ENCODE results near the gene TMEM18.
A peak's percentile ranks its signal among the peaks of the same experiment; 100 is the strongest.

TMEM18 gene

GRCh38 chr2:650343-651310, 26.6 kb downstream of the TMEM18 start:
- DNase-seq, result no peak

- DNase-seq, result no peak
Measured at GRCh38 chr2:649426-650342, 27.5 kb downstream of the TMEM18 start.

GRCh38 chr2:648476-649424, 28.5 kb downstream of the TMEM18 start:
- DNase-seq, result no peak

- DNase-seq, result no peak
Measured at GRCh38 chr2:647691-648231, 29.4 kb downstream of the TMEM18 start.

- DNase-seq, result no peak
Measured at GRCh38 chr2:647003-647560, 30.1 kb downstream of the TMEM18 start.

- no peak for DNase-seq
Measured at GRCh38 chr2:644871-645270, 32.3 kb downstream of the TMEM18 start.

GRCh38 chr2:643761-644160, 33.4 kb downstream of the TMEM18 start:
- DNase-seq, result no peak

- no peak for DNase-seq
Measured at GRCh38 chr2:643334-643733, 33.9 kb downstream of the TMEM18 start.

GRCh38 chr2:641872-642815, 35.1 kb downstream of the TMEM18 start:
- DNase-seq, result peak; percentile 14

- DNase-seq, result no peak
Measured at GRCh38 chr2:641164-641871, 35.9 kb downstream of the TMEM18 start.

GRCh38 chr2:639703-640102, 37.5 kb downstream of the TMEM18 start:
- DNase-seq, result no peak

GRCh38 chr2:637804-638203, 39.4 kb downstream of the TMEM18 start:
- DNase-seq, result no peak

- no peak for DNase-seq
Measured at GRCh38 chr2:637406-637776, 39.8 kb downstream of the TMEM18 start.

GRCh38 chr2:636641-637405, 40.4 kb downstream of the TMEM18 start:
- DNase-seq, result no peak

- DNase-seq, result no peak
Measured at GRCh38 chr2:635687-636621, 41.3 kb downstream of the TMEM18 start.

- no peak for DNase-seq
Measured at GRCh38 chr2:634636-635388, 42.4 kb downstream of the TMEM18 start.

- no peak for DNase-seq
Measured at GRCh38 chr2:634041-634440, 43.2 kb downstream of the TMEM18 start.
